ENCODE measurements around the gene SCAMP5. TPM values are rescaled to one million over a fixed set of nuclear protein-coding genes. Genes with fewer than 3 reads are reported as not detected.

SCAMP5 gene
- total and polyA plus RNA-seq, 2 of the 13 experiments (the other 11 are each of a cell fraction or from before 2014, with no cell fraction given) = 34.3 to 49.0 TPM

GRCh38 chr15:74995779-74996765 is 709 bp downstream of the SCAMP5 start (continued):
- TF ChIP-seq, protein P1, sequence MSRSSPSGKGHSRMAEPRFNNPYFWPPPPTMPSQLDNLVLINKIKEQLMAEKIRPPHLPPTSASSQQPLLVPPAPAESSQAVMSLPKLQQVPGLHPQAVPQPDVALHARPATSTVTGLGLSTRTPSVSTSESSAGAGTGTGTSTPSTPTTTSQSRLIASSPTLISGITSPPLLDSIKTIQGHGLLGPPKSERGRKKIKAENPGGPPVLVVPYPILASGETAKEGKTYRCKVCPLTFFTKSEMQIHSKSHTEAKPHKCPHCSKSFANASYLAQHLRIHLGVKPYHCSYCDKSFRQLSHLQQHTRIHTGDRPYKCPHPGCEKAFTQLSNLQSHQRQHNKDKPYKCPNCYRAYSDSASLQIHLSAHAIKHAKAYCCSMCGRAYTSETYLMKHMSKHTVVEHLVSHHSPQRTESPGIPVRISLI (CRISPR knock-in tag; IDR thresholded peaks at IDR 0.05; ENCODE audit: borderline replicate concordance) = no peak
- TF ChIP-seq ZNF883 (CRISPR knock-in tag; IDR thresholded peaks at IDR 0.05; ENCODE audit: not compliant biosample characterization) (no peak), CENPX (CRISPR knock-in tag; IDR thresholded peaks at IDR 0.05) (no peak), GLI4 (CRISPR knock-in tag; IDR thresholded peaks at IDR 0.05; ENCODE audit: borderline replicate concordance) (no peak; the same call in 1 of the 2 replicates), HMGXB4 (CRISPR knock-in tag; IDR thresholded peaks at IDR 0.05; ENCODE audit: borderline replicate concordance in 1 of 2, low read depth in 1 of 2) (peak in 1 of 2 experiments; percentile 50; a peak in 2 of 4 replicates), ZNF577 (CRISPR knock-in tag; IDR thresholded peaks at IDR 0.05; ENCODE audit: borderline replicate concordance, low read depth) (no peak), ZNF263 (CRISPR knock-in tag; IDR thresholded peaks at IDR 0.05) (no peak), RCOR2 (CRISPR knock-in tag; IDR thresholded peaks at IDR 0.05) (no peak), KDM6A (CRISPR knock-in tag; IDR thresholded peaks at IDR 0.05; ENCODE audit: low read depth) (no peak), ZBTB39 (CRISPR knock-in tag; IDR thresholded peaks at IDR 0.05) (no peak), ZNF780A (CRISPR knock-in tag; IDR thresholded peaks at IDR 0.05) (no peak), SIX4 (CRISPR knock-in tag; IDR thresholded peaks at IDR 0.05) (no peak; the same call in 1 of the 2 replicates)
- TF ChIP-seq, protein P2, sequence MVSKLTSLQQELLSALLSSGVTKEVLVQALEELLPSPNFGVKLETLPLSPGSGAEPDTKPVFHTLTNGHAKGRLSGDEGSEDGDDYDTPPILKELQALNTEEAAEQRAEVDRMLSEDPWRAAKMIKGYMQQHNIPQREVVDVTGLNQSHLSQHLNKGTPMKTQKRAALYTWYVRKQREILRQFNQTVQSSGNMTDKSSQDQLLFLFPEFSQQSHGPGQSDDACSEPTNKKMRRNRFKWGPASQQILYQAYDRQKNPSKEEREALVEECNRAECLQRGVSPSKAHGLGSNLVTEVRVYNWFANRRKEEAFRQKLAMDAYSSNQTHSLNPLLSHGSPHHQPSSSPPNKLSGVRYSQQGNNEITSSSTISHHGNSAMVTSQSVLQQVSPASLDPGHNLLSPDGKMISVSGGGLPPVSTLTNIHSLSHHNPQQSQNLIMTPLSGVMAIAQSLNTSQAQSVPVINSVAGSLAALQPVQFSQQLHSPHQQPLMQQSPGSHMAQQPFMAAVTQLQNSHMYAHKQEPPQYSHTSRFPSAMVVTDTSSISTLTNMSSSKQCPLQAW (CRISPR knock-in tag; IDR thresholded peaks at IDR 0.05) = peak; percentile 42; the same call in 1 of the 2 replicates

All from HepG2 (cell line).